ENCODE results near the gene GPRC5C.

The GPRC5C gene

GRCh38 chr17:74393346-74393942 lies 38.4 kb upstream of the GPRC5C start:
- CTCF ChIA-PET: interaction anchor here (1.4 to 1.7 kb wide), 2 partner anchors 12 to 25 kb away, joined by 3 to 5 read pairs; partner anchors contain the start of gene GPR142
- no peak for TF ChIP-seq CTCF (IDR thresholded peaks at IDR 0.05; ENCODE audit: insufficient read depth, low read length, missing control alignments)
- no peak for DNase-seq (ENCODE audit: low read depth, low spot score)
- H3K4me3 ChIP-seq (ENCODE audit: low read depth, low read length): no peak overlapping the region
- POLR2A ChIA-PET: no interaction called here

DNA sequence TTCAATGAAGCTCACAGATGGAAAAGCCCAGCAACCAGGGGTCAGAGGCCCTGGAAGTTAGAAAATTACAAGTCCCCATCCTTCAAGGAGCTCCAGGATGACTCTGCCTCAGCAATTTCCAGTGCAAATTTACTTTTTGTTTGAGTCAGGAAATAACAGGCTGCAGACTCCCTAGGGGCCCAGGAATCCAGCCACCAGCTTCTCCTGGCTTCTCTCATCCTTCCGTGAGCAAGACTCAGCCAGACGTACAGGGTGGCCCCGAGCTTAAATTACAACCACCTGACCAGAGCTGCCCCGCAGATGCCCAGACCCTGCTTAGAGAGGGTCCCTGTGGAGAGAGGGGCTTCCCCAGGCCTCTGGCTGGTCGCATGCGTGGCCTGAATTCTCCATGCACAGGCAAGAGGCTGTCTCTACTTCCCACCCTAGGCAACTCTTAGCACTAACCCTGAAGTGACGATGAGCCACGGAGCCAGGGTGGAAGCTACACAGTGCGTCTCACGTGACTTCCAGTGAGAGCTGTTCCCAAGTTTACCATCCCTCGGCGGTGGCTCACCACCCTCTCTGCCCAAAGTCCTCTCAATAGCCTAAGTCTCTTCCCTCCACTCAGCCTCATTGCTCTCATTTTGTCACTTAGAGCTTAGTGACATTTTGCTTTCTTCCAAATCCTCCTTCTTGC lies 37.5 kb upstream of the GPRC5C start:
- no peak for DNase-seq (ENCODE audit: low read depth, low spot score)
- CTCF ChIA-PET: interaction anchor here (1.4 kb wide), 1 partner anchor 26 kb away, joined by 5 read pairs; the partner anchor contains the start of gene GPR142
- TF ChIP-seq CTCF (IDR thresholded peaks at IDR 0.05; ENCODE audit: insufficient read depth, low read length, missing control alignments): no peak
- no peak overlapping the region for H3K4me3 ChIP-seq (ENCODE audit: low read depth, low read length)
- POLR2A ChIA-PET: no interaction called here

GRCh38 chr17:74394977-74395376 lies 36.9 kb upstream of the GPRC5C start:
- no peak for TF ChIP-seq CTCF (IDR thresholded peaks at IDR 0.05; ENCODE audit: insufficient read depth, low read length, missing control alignments)
- DNase-seq (ENCODE audit: low read depth, low spot score): no peak
- ChIA-PET POLR2A (no interaction called here), CTCF (interaction anchor here (1.4 kb wide), 1 partner anchor 27 kb away, joined by 5 read pairs; the partner anchor contains the start of gene GPR142)
- no peak overlapping the region for H3K4me3 ChIP-seq (ENCODE audit: low read depth, low read length)

GRCh38 chr17:74396567-74396966 lies 35.3 kb upstream of the GPRC5C start:
- DNase-seq (ENCODE audit: low read depth, low spot score): no peak
- POLR2A ChIA-PET: no interaction called here
- no peak overlapping the region for H3K4me3 ChIP-seq (ENCODE audit: low read depth, low read length)
- TF ChIP-seq CTCF (IDR thresholded peaks at IDR 0.05; ENCODE audit: insufficient read depth, low read length, missing control alignments): no peak
- CTCF ChIA-PET: interaction anchor here (1.1 kb wide), 1 partner anchor 61 kb away, joined by 4 read pairs; no protein-coding TSS in a partner anchor

- no peak for DNase-seq (ENCODE audit: low read depth, low spot score)
- ChIA-PET POLR2A (no interaction called here), CTCF (no interaction called here)
- TF ChIP-seq CTCF (IDR thresholded peaks at IDR 0.05; ENCODE audit: insufficient read depth, low read length, missing control alignments): no peak
- H3K4me3 ChIP-seq (ENCODE audit: low read depth, low read length): no peak overlapping the region
Measured at GRCh38 chr17:74402048-74402447, 29.8 kb upstream of the GPRC5C start.

DNA sequence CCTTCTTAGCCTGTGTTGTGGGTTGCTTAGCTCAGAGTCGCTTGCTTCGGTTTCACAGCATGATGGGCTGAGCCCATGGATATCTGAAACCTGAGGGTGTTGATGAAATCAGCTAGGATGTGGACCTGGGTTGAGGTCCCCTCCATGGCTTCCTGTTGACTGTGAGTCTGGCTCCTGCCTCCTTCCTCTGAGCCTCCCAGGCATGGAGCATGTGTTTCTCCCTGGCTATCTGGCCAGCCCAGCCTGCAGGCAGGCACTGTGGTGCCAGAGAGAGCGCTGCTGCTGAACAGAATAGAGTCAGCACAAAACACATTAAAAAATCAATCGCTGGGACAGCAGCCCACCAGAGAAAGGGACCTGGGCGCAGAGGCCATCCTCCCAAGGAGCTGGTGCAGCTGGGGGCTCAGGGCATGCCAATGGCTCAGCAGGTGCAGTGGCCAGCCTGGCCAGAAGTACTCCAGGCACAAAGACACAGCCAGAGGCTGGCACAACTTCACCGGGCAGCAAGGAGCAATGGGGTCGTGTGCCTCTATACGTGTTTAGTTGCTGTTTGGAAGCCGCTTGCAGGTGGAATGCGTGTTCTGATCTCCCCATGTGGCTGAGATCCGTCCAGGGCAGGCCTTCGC lies 28.3 kb upstream of the GPRC5C start:
- DNase-seq (ENCODE audit: low read depth, low spot score): no peak
- TF ChIP-seq CTCF (IDR thresholded peaks at IDR 0.05; ENCODE audit: insufficient read depth, low read length, missing control alignments): no peak
- ChIA-PET POLR2A (no interaction called here), CTCF (interaction anchor here (0.7 kb wide), 1 partner anchor 54 kb away, joined by 3 read pairs; no protein-coding TSS in a partner anchor)
- no peak overlapping the region for H3K4me3 ChIP-seq (ENCODE audit: low read depth, low read length)
